ENCODE results near the gene SPIRE1. TPM values are rescaled to one million over a fixed set of nuclear protein-coding genes. Genes with fewer than 3 reads are reported as not detected.
"Not testable (repeated sequence)": the region's sequence is repeated elsewhere in the genome, so short reads cannot be mapped to it uniquely, and the experiment has no call there.

Gene SPIRE1
- total RNA-seq, 1 experiment from 2014 or later: 14.5 TPM

GRCh38 chr18:12481915-12482314, 176.0 kb downstream of the SPIRE1 start:
- H3K27me3 ChIP-seq (ENCODE audit: control insufficient read depth, insufficient read depth, low read length); H3K4me3 ChIP-seq (ENCODE audit: insufficient read depth, low read depth, low read length); H3K36me3 ChIP-seq (replicated peaks; ENCODE audit: control insufficient read depth, insufficient read depth, low read length); DNase-seq: not testable (repeated sequence)

DNA sequence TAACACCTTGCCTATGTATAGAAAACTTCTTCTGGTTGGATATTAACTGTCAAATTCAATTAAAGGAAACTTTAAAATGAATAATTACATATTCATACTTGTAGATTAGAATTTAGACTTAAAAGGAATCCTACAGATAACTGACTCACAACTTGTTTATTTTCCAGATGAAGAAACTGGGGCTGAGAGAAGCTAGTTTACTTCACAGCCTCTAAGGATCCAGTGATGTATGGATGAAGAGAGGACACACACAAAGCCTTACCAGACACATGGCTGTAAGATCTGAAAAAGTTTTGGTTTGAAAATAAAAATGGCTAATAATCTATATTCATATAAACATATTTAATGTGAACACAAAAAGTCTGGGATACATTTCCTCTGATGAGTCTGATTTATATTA, 177.9 kb downstream of the SPIRE1 start:
- DNase-seq: no peak
- H3K36me3 ChIP-seq (replicated peaks; ENCODE audit: control insufficient read depth, insufficient read depth, low read length): no peaks in the 10 kb centered on the region
- no peaks in the 10 kb centered on the region for H3K27me3 ChIP-seq (ENCODE audit: control insufficient read depth, insufficient read depth, low read length)
- no peak overlapping the region for H3K4me3 ChIP-seq (ENCODE audit: insufficient read depth, low read depth, low read length)

GRCh38 chr18:12479536-12479935, 178.4 kb downstream of the SPIRE1 start:
- H3K4me3 ChIP-seq (ENCODE audit: insufficient read depth, low read depth, low read length): no peak overlapping the region
- no peaks in the 10 kb centered on the region for H3K36me3 ChIP-seq (replicated peaks; ENCODE audit: control insufficient read depth, insufficient read depth, low read length)
- H3K27me3 ChIP-seq (ENCODE audit: control insufficient read depth, insufficient read depth, low read length): no peaks in the 10 kb centered on the region
- DNase-seq: no peak

- Histone ChIP-seq H3K4me3 (ENCODE audit: insufficient read depth, low read depth, low read length) (no peak overlapping the region), H3K36me3 (replicated peaks; ENCODE audit: control insufficient read depth, insufficient read depth, low read length) (no peaks in the 10 kb centered on the region), H3K27me3 (ENCODE audit: control insufficient read depth, insufficient read depth, low read length) (no peaks in the 10 kb centered on the region)
- no peak for DNase-seq
Observed at GRCh38 chr18:12478269-12479047, 179.4 kb downstream of the SPIRE1 start.

DNA sequence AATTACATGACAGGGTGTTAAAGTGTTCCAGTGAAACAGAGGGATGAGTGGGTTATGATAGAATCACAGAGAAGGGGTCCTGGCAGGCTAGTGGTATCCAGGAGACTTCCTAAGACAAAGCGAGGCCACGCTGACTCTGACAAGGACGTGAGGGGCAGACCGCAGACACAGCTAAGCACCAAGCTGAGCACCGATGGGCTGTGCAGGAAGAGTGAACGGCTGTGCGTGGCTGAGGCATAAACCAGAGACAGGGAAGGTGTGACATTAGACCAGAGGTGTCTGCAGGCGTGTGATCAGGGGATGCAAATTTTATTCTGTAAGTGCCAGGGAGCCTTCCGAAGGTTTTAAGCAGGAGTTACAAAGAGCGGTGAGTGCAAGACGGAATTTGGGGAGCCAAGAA, 180.3 kb downstream of the SPIRE1 start:
- no peaks in the 10 kb centered on the region for H3K27me3 ChIP-seq (ENCODE audit: control insufficient read depth, insufficient read depth, low read length)
- H3K36me3 ChIP-seq (replicated peaks; ENCODE audit: control insufficient read depth, insufficient read depth, low read length): no peaks in the 10 kb centered on the region

GRCh38 chr18:12476955-12477354, 181.0 kb downstream of the SPIRE1 start:
- H3K4me3 ChIP-seq (ENCODE audit: insufficient read depth, low read depth, low read length): no peak overlapping the region
- no peaks in the 10 kb centered on the region for H3K27me3 ChIP-seq (ENCODE audit: control insufficient read depth, insufficient read depth, low read length)
- H3K36me3 ChIP-seq (replicated peaks; ENCODE audit: control insufficient read depth, insufficient read depth, low read length): no peaks in the 10 kb centered on the region

More for the DNA sequence above, 180.3 kb downstream of the SPIRE1 start:
- no peak overlapping the region for H3K4me3 ChIP-seq (ENCODE audit: insufficient read depth, low read depth, low read length)
- DNase-seq: no peak

DNA sequence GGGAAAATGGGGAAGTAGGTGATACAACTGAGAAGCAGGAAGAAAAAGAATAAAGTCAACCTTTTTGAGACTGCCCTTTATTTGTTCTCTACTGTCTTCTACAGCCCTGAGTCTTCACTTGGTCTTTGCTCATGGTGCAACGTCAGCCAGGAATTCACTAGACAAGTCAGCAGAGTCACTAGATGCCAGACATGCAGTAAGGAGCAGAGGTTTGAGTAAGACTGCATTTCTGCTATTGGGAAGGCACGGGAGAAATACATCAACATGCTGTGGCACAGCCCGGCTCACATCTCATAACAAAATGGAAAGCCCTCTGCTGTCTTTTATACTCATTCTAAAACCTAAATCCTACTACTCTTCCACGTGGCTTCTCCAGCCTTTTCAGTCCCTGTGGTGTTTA, 183.0 kb downstream of the SPIRE1 start:
- Histone ChIP-seq H3K4me3 (ENCODE audit: insufficient read depth, low read depth, low read length) (no peak overlapping the region), H3K36me3 (replicated peaks; ENCODE audit: control insufficient read depth, insufficient read depth, low read length) (no peaks in the 10 kb centered on the region), H3K27me3 (ENCODE audit: control insufficient read depth, insufficient read depth, low read length) (no peaks in the 10 kb centered on the region)
- DNase-seq: no peak

More at GRCh38 chr18:12476955-12477354, 181.0 kb downstream of the SPIRE1 start:
- DNase-seq: no peak

GRCh38 chr18:12474146-12474545, 183.8 kb downstream of the SPIRE1 start:
- DNase-seq: no peak
- H3K4me3 ChIP-seq (ENCODE audit: insufficient read depth, low read depth, low read length): no peak overlapping the region
- no peaks in the 10 kb centered on the region for H3K36me3 ChIP-seq (replicated peaks; ENCODE audit: control insufficient read depth, insufficient read depth, low read length)
- H3K27me3 ChIP-seq (ENCODE audit: control insufficient read depth, insufficient read depth, low read length): no peaks in the 10 kb centered on the region

GRCh38 chr18:12470382-12471075, 187.4 kb downstream of the SPIRE1 start:
- no peak for DNase-seq

DNA sequence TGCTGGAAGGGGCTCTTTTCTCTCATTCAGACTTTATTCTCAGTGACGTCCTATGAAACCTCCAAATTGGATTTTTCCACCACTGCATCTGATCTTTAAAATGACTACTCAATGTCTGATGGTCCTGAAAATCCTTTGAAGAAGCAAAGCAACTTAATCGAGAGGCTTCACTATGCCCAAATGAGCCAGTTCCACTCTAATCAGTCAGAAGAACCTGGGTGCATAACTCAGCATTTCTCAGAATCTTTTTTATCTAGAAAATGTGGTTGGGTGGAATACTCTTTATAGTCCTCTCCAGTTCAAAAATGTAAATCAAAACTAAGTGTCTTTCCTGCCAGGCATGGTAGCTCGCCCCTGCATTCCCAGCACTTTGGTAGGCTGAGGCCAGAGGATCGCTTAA, 189.5 kb downstream of the SPIRE1 start:
- DNase-seq: no peak
- H3K27me3 ChIP-seq (ENCODE audit: control insufficient read depth, insufficient read depth, low read length): no peaks in the 10 kb centered on the region
- H3K36me3 ChIP-seq (replicated peaks; ENCODE audit: control insufficient read depth, insufficient read depth, low read length): no peaks in the 10 kb centered on the region
- no peak overlapping the region for H3K4me3 ChIP-seq (ENCODE audit: insufficient read depth, low read depth, low read length)

More at GRCh38 chr18:12470382-12471075, 187.4 kb downstream of the SPIRE1 start:
- no peaks in the 10 kb centered on the region for H3K36me3 ChIP-seq (replicated peaks; ENCODE audit: control insufficient read depth, insufficient read depth, low read length)
- H3K4me3 ChIP-seq (ENCODE audit: insufficient read depth, low read depth, low read length): no peak overlapping the region
- no peaks in the 10 kb centered on the region for H3K27me3 ChIP-seq (ENCODE audit: control insufficient read depth, insufficient read depth, low read length)

DNA sequence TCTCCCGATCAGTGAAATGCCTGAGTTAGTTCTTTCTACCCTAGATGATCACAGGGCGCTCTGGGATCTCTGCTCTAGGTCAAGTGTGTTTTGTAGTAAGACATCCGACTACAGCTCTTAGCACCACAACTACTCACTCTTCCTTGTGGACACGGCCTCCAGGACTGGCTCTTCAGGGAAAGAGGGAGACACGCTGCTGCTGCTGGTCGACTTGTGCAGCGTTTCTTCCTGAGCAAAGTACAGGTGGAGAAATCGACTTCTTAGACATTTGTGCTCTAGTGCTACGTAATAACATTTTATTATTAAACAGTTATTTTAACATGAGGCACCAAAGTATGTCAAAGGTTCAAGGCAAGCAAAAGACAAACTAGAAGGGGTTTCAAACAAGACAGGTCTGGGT, 193.2 kb downstream of the SPIRE1 start:
- Histone ChIP-seq H3K36me3 (replicated peaks; ENCODE audit: control insufficient read depth, insufficient read depth, low read length) (peaks cover 2% of the 10 kb centered on the region; the same call in 1 of the 2 replicates), H3K4me3 (ENCODE audit: insufficient read depth, low read depth, low read length) (no peak overlapping the region), H3K27me3 (ENCODE audit: control insufficient read depth, insufficient read depth, low read length) (no peaks in the 10 kb centered on the region)
- DNase-seq: no peak

- no peaks in the 10 kb centered on the region for H3K27me3 ChIP-seq (ENCODE audit: control insufficient read depth, insufficient read depth, low read length)
- H3K4me3 ChIP-seq (ENCODE audit: insufficient read depth, low read depth, low read length): no peak overlapping the region
- peaks cover 2% of the 10 kb centered on the region; the same call in 1 of the 2 replicates for H3K36me3 ChIP-seq (replicated peaks; ENCODE audit: control insufficient read depth, insufficient read depth, low read length)
- no peak for DNase-seq
Observed at GRCh38 chr18:12463191-12463590, 194.7 kb downstream of the SPIRE1 start.

DNA sequence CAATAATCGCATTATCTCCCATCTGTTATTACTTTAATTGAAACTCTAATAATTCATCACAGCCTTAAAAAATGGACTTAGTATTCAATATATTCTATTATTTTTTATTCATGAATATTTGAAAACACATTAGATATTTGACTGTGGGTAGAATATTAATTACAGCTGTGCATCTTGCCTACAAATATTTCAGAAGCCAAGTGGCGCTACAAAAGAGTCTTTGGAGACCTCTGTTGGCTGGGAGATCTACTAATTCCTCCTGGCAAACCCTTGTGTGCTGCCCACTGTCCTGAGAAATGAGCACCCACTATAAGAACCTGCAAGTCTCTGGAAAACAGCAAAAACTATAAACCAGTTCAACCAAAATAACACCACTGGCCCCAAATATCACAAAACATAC, 195.7 kb downstream of the SPIRE1 start:
- H3K27me3 ChIP-seq (ENCODE audit: control insufficient read depth, insufficient read depth, low read length): no peaks in the 10 kb centered on the region
- no peak for DNase-seq
- peaks cover 2% of the 10 kb centered on the region; the same call in 1 of the 2 replicates for H3K36me3 ChIP-seq (replicated peaks; ENCODE audit: control insufficient read depth, insufficient read depth, low read length)
- H3K4me3 ChIP-seq (ENCODE audit: insufficient read depth, low read depth, low read length): no peak overlapping the region

- no peak for DNase-seq
- peaks cover 2% of the 10 kb centered on the region; the same call in 1 of the 2 replicates for H3K36me3 ChIP-seq (replicated peaks; ENCODE audit: control insufficient read depth, insufficient read depth, low read length)
Observed at GRCh38 chr18:12461326-12461725, 196.6 kb downstream of the SPIRE1 start.

GRCh38 chr18:12460874-12461273, 197.0 kb downstream of the SPIRE1 start:
- H3K36me3 ChIP-seq (replicated peaks; ENCODE audit: control insufficient read depth, insufficient read depth, low read length): peaks cover 2% of the 10 kb centered on the region; the same call in 1 of the 2 replicates
- H3K27me3 ChIP-seq (ENCODE audit: control insufficient read depth, insufficient read depth, low read length): no peaks in the 10 kb centered on the region
- no peak overlapping the region for H3K4me3 ChIP-seq (ENCODE audit: insufficient read depth, low read depth, low read length)
- DNase-seq: no peak

More at GRCh38 chr18:12461326-12461725, 196.6 kb downstream of the SPIRE1 start:
- no peak overlapping the region for H3K4me3 ChIP-seq (ENCODE audit: insufficient read depth, low read depth, low read length)
- H3K27me3 ChIP-seq (ENCODE audit: control insufficient read depth, insufficient read depth, low read length): no peaks in the 10 kb centered on the region
